Measurements from ENCODE around the gene TNNT3. TPM values are rescaled to one million over a fixed set of nuclear protein-coding genes. Genes with fewer than 3 reads are reported as not detected.

TNNT3 gene
- total RNA-seq, 1 donor = not detected

- no peak for DNase-seq (ENCODE audit: low read depth)
- H3K4me3 ChIP-seq (ENCODE audit: low read depth, low read length) = no peak overlapping the region
- TF ChIP-seq CTCF (IDR thresholded peaks at IDR 0.05; ENCODE audit: insufficient read depth, low read depth, low read length) = no peak
These were observed 9.5 kb downstream of the TNNT3 start for GRCh38 chr11:1928891-1929541.

GRCh38 chr11:1929621-1930461 lies 10.3 kb downstream of the TNNT3 start:
- TF ChIP-seq CTCF (IDR thresholded peaks at IDR 0.05; ENCODE audit: insufficient read depth, low read depth, low read length) = no peak
- no peak for DNase-seq (ENCODE audit: low read depth)
- no peak overlapping the region for H3K4me3 ChIP-seq (ENCODE audit: low read depth, low read length)

GRCh38 chr11:1930462-1930830 lies 10.9 kb downstream of the TNNT3 start:
- DNase-seq (ENCODE audit: low read depth) = no peak
- no peak for TF ChIP-seq CTCF (IDR thresholded peaks at IDR 0.05; ENCODE audit: insufficient read depth, low read depth, low read length)
- no peak overlapping the region for H3K4me3 ChIP-seq (ENCODE audit: low read depth, low read length)

GRCh38 chr11:1931341-1932104 lies 12.0 kb downstream of the TNNT3 start:
- no peak for TF ChIP-seq CTCF (IDR thresholded peaks at IDR 0.05; ENCODE audit: insufficient read depth, low read depth, low read length)
- no peak overlapping the region for H3K4me3 ChIP-seq (ENCODE audit: low read depth, low read length)
- DNase-seq (ENCODE audit: low read depth) = peak; percentile 22

GRCh38 chr11:1932105-1932480 lies 12.6 kb downstream of the TNNT3 start:
- no peak for TF ChIP-seq CTCF (IDR thresholded peaks at IDR 0.05; ENCODE audit: insufficient read depth, low read depth, low read length)
- H3K4me3 ChIP-seq (ENCODE audit: low read depth, low read length) = no peak overlapping the region
- no peak for DNase-seq (ENCODE audit: low read depth)

GRCh38 chr11:1932681-1933080 lies 13.2 kb downstream of the TNNT3 start:
- no peak for DNase-seq (ENCODE audit: low read depth)
- TF ChIP-seq CTCF (IDR thresholded peaks at IDR 0.05; ENCODE audit: insufficient read depth, low read depth, low read length) = no peak
- no peak overlapping the region for H3K4me3 ChIP-seq (ENCODE audit: low read depth, low read length)
